Trophoblast cell (in vitro differentiated cells and primary cell): ENCODE measurements around the gene UNC45B.

Experiments used
- DNase-seq, 2 donors: peaks; one replicate each; pipeline ENCODE4 v3.0.0-alpha.2; 2016
- H2AFZ ChIP-seq: 2 replicates; pipeline ENCODE4 v1.6.1; 2013; ENCODE audit warnings: low read length, moderate library complexity, mild to moderate bottlenecking; ENCODE audit not compliant: insufficient read depth, poor library complexity
- H2AK5ac ChIP-seq: 2 replicates; pipeline ENCODE4 v1.6.1; 2013; ENCODE audit warnings: mild to moderate bottlenecking, low read length
- H2BK120ac ChIP-seq: 2 replicates; pipeline ENCODE4 v1.6.1; 2013; ENCODE audit warnings: low read length, mild to moderate bottlenecking, moderate library complexity; ENCODE audit not compliant: insufficient read depth, poor library complexity
- H2BK12ac ChIP-seq: 2 replicates; pipeline ENCODE4 v1.6.1; 2013; ENCODE audit warnings: mild to moderate bottlenecking, low read length, moderate library complexity
- H2BK5ac ChIP-seq: 2 replicates; pipeline ENCODE4 v1.6.1; 2013; ENCODE audit warnings: low read length, low read depth, moderate library complexity, mild to moderate bottlenecking; ENCODE audit not compliant: poor library complexity
- H3K14ac ChIP-seq: 2 replicates; pipeline ENCODE4 v1.6.1; 2013; ENCODE audit warnings: mild to moderate bottlenecking, low read length
- H3K18ac ChIP-seq: 2 replicates; pipeline ENCODE4 v1.6.1; 2013; ENCODE audit warnings: mild to moderate bottlenecking, low read length
- H3K23ac ChIP-seq: 2 replicates; pipeline ENCODE4 v1.6.1; 2013; ENCODE audit warnings: low read length
- H3K27ac ChIP-seq: 2 replicates; pipeline ENCODE4 v1.5.1; 2013; ENCODE audit warnings: low read depth, mild to moderate bottlenecking, inconsistent platforms, low read length, moderate library complexity
- H3K27me3 ChIP-seq: 2 replicates; pipeline ENCODE4 v1.6.1; 2013; ENCODE audit warnings: inconsistent platforms, mild to moderate bottlenecking, low read length, moderate library complexity; ENCODE audit not compliant: insufficient read depth
- H3K36me3 ChIP-seq, 2 experiments: 1 replicate in 1 of 2; 2 replicates in 1 of 2; pipeline ENCODE4 v1.6.1; 2013; ENCODE audit warnings: low read length in 2 of 2, mild to moderate bottlenecking in 2 of 2, moderate library complexity in 1 of 2; ENCODE audit not compliant: insufficient read depth in 2 of 2, control insufficient read depth in 1 of 2
- H3K4ac ChIP-seq: 2 replicates; pipeline ENCODE4 v1.6.1; 2013; ENCODE audit warnings: low read depth, mild to moderate bottlenecking, low read length, moderate library complexity
- H3K4me1 ChIP-seq, 2 experiments: 1 replicate in 1 of 2; 2 replicates in 1 of 2; pipeline ENCODE4 v1.6.1; 2013; ENCODE audit warnings: low read length in 2 of 2, mild to moderate bottlenecking in 2 of 2, moderate library complexity in 1 of 2; ENCODE audit not compliant: insufficient read depth in 2 of 2, control insufficient read depth in 1 of 2
- H3K4me2 ChIP-seq: 2 replicates; pipeline ENCODE4 v1.6.1; 2013; ENCODE audit warnings: inconsistent platforms, mild to moderate bottlenecking, low read length, moderate library complexity
- H3K4me3 ChIP-seq: 2 replicates; pipeline ENCODE4 v1.5.1; 2013; ENCODE audit warnings: mild to moderate bottlenecking, low read depth, low read length, inconsistent platforms
- H3K79me1 ChIP-seq: one replicate; pipeline ENCODE4 v1.6.1; 2013; ENCODE audit warnings: low read length
- H3K79me2 ChIP-seq: 2 replicates; pipeline ENCODE4 v1.6.1; 2013; ENCODE audit warnings: low read length, mild to moderate bottlenecking; ENCODE audit not compliant: control insufficient read depth, insufficient read depth, poor library complexity
- H3K9ac ChIP-seq: 2 replicates; pipeline ENCODE4 v1.6.1; 2013; ENCODE audit warnings: mild to moderate bottlenecking, low read length
- H3K9me3 ChIP-seq: 2 replicates; pipeline ENCODE4 v1.6.1; 2013; ENCODE audit warnings: low read depth, mild to moderate bottlenecking, control low read depth, inconsistent platforms, low read length; ENCODE audit not compliant: insufficient read depth
- H4K12ac ChIP-seq: 2 replicates; pipeline ENCODE4 v1.6.1; 2013; ENCODE audit warnings: low read depth, mild to moderate bottlenecking, low read length, moderate library complexity
- H4K8ac ChIP-seq: 2 replicates; pipeline ENCODE4 v1.6.1; 2013; ENCODE audit warnings: low read depth, mild to moderate bottlenecking, low read length, moderate library complexity
- H4K91ac ChIP-seq: one replicate; pipeline ENCODE4 v1.6.1; 2013; ENCODE audit warnings: low read depth, mild to moderate bottlenecking, low read length, moderate library complexity
- WGBS: extraction: QIAGEN DNeasy Blood & Tissue Kit; methylation state at CpG from one replicate; pipeline ENCODE4 v1.1.7; 2013; ENCODE audit warnings: missing lambda C conversion rate; ENCODE audit not compliant: insufficient read length, insufficient coverage; ENCODE audit errors: extremely low coverage; 5-methylcytosine and 5-hydroxymethylcytosine counted together

The UNC45B gene

GRCh38 chr17:35167046-35167445, 19.4 kb downstream of the UNC45B start:
- Histone ChIP-seq H2BK5ac (no peak overlapping the region), H3K23ac (no peak overlapping the region), H3K18ac (no peak overlapping the region), H2BK120ac (no peak overlapping the region), H3K9ac (no peak overlapping the region), H3K4me3 (no peak overlapping the region), H2AFZ (no peak overlapping the region), H4K8ac (no peak overlapping the region), H3K9me3 (peaks cover 2% of the 10 kb centered on the region), H3K27ac (no peak overlapping the region), H3K4me1 (no peaks in the 10 kb centered on the region), H2AK5ac (no peak overlapping the region), H2BK12ac (no peak overlapping the region), H3K79me1 (no peaks in the 10 kb centered on the region), H4K91ac (no peak overlapping the region), H4K12ac (no peak overlapping the region), H3K4ac (no peak overlapping the region), H3K4me2 (no peak overlapping the region), H3K27me3 (no peaks in the 10 kb centered on the region), H3K36me3 (no peaks in the 10 kb centered on the region), H3K14ac (no peak overlapping the region), H3K79me2 (no peaks in the 10 kb centered on the region)
- DNase-seq, result peak; percentile 91 to 96
- WGBS, result no CpG with 5 or more reads among the region's 3 CpGs

- no CpG with 5 or more reads among the region's 1 CpG for WGBS
- H3K23ac ChIP-seq, result no peak overlapping the region
- no peak overlapping the region for H2AK5ac ChIP-seq
- H3K9ac ChIP-seq, result no peak overlapping the region
- no peaks in the 10 kb centered on the region for H3K27me3 ChIP-seq
- peak; percentile 53 to 76 for DNase-seq
- H3K4me3 ChIP-seq, result no peak overlapping the region
- H4K12ac ChIP-seq, result no peak overlapping the region
- H3K4me2 ChIP-seq, result no peak overlapping the region
- H2BK5ac ChIP-seq, result no peak overlapping the region
- H3K9me3 ChIP-seq, result peaks cover 2% of the 10 kb centered on the region
- no peaks in the 10 kb centered on the region for H3K79me1 ChIP-seq
- no peak overlapping the region for H2BK120ac ChIP-seq
- no peak overlapping the region for H2AFZ ChIP-seq
- no peak overlapping the region for H4K91ac ChIP-seq
- H3K18ac ChIP-seq, result no peak overlapping the region
- no peak overlapping the region for H4K8ac ChIP-seq
- no peak overlapping the region for H2BK12ac ChIP-seq
- no peak overlapping the region for H3K4ac ChIP-seq
- H3K14ac ChIP-seq, result no peak overlapping the region
- no peaks in the 10 kb centered on the region for H3K4me1 ChIP-seq
- no peaks in the 10 kb centered on the region for H3K36me3 ChIP-seq
- H3K79me2 ChIP-seq, result no peaks in the 10 kb centered on the region
- H3K27ac ChIP-seq, result no peak overlapping the region
Observed at GRCh38 chr17:35167666-35168065, 20.0 kb downstream of the UNC45B start.

GRCh38 chr17:35169835-35170363, 22.3 kb downstream of the UNC45B start:
- Histone ChIP-seq H3K4me1 (no peaks in the 10 kb centered on the region), H3K36me3 (no peaks in the 10 kb centered on the region), H3K4me2 (no peak overlapping the region), H3K4me3 (no peak overlapping the region), H3K79me1 (no peaks in the 10 kb centered on the region), H4K12ac (no peak overlapping the region), H4K8ac (no peak overlapping the region), H2BK12ac (no peak overlapping the region), H3K27me3 (no peaks in the 10 kb centered on the region), H3K27ac (no peak overlapping the region), H3K9ac (no peak overlapping the region), H3K9me3 (peaks cover 2% of the 10 kb centered on the region), H2BK120ac (no peak overlapping the region), H3K14ac (no peak overlapping the region), H4K91ac (no peak overlapping the region), H3K4ac (no peak overlapping the region), H3K18ac (no peak overlapping the region), H3K79me2 (no peaks in the 10 kb centered on the region), H2AFZ (no peak overlapping the region), H2AK5ac (no peak overlapping the region), H3K23ac (no peak overlapping the region), H2BK5ac (no peak overlapping the region)
- WGBS, result no CpG with 5 or more reads among the region's 17 CpGs
- DNase-seq, result no peak

- peak in 1 of 2 donors; percentile 59 for DNase-seq
- no peaks in the 10 kb centered on the region for H3K79me1 ChIP-seq
- H3K36me3 ChIP-seq, result no peaks in the 10 kb centered on the region
- H3K4me3 ChIP-seq, result no peak overlapping the region
- no peak overlapping the region for H3K4ac ChIP-seq
- H2BK12ac ChIP-seq, result no peak overlapping the region
- H2AFZ ChIP-seq, result no peak overlapping the region
- H3K9me3 ChIP-seq, result peaks cover 2% of the 10 kb centered on the region
- H3K4me2 ChIP-seq, result no peak overlapping the region
- no peak overlapping the region for H3K18ac ChIP-seq
- H2BK5ac ChIP-seq, result no peak overlapping the region
- H3K79me2 ChIP-seq, result no peaks in the 10 kb centered on the region
- no peak overlapping the region for H3K27ac ChIP-seq
- H3K27me3 ChIP-seq, result no peaks in the 10 kb centered on the region
- no peak overlapping the region for H2BK120ac ChIP-seq
- H4K12ac ChIP-seq, result no peak overlapping the region
- H4K91ac ChIP-seq, result no peak overlapping the region
- no peak overlapping the region for H3K14ac ChIP-seq
- no peak overlapping the region for H3K9ac ChIP-seq
- no peaks in the 10 kb centered on the region for H3K4me1 ChIP-seq
- no peak overlapping the region for H2AK5ac ChIP-seq
- H3K23ac ChIP-seq, result no peak overlapping the region
- WGBS, result no CpG with 5 or more reads among the region's 18 CpGs
- no peak overlapping the region for H4K8ac ChIP-seq
Observed at GRCh38 chr17:35170968-35171771, 23.6 kb downstream of the UNC45B start.
